Osteoblast (primary cell): Measurements from ENCODE around the gene ZNF804B. TPM values are rescaled to one million over a fixed set of nuclear protein-coding genes. Genes with fewer than 3 reads are reported as not detected.

Experiments
- DNase-seq: peaks from one replicate; pipeline ENCODE4 v3.0.0; 2011; ENCODE audit warnings: low spot score, mixed read lengths; ENCODE audit not compliant: insufficient read length; ENCODE audit errors: missing footprints
- H2AFZ ChIP-seq: 2 replicates; pipeline ENCODE4 v1.6.0; 2011; ENCODE audit warnings: mild to moderate bottlenecking, low read length
- H3K27ac ChIP-seq: 2 replicates; pipeline ENCODE4 v1.5.1; 2011; ENCODE audit warnings: mild to moderate bottlenecking, low read depth, low read length, moderate library complexity
- H3K27me3 ChIP-seq: 2 replicates; pipeline ENCODE4 v1.6.0; 2012; ENCODE audit warnings: mild to moderate bottlenecking, control low read depth, inconsistent platforms, low read length, moderate library complexity; ENCODE audit not compliant: insufficient read depth
- H3K36me3 ChIP-seq: 2 replicates; pipeline ENCODE4 v1.5.1; 2011; ENCODE audit warnings: mild to moderate bottlenecking, low read length, control low read depth, moderate library complexity; ENCODE audit not compliant: insufficient read depth
- H3K4me1 ChIP-seq: 2 replicates; pipeline ENCODE4 v1.5.1; 2011; ENCODE audit warnings: mild to moderate bottlenecking, low read length, control low read depth, moderate library complexity; ENCODE audit not compliant: insufficient read depth
- H3K4me2 ChIP-seq: 2 replicates; pipeline ENCODE4 v1.6.0; 2011; ENCODE audit warnings: mild to moderate bottlenecking, low read length; ENCODE audit not compliant: insufficient read depth
- H3K4me3 ChIP-seq: fragments of 200-600 bp; sonication (generic); 3 replicates; pipeline ENCODE4 v1.5.1; 2012; ENCODE audit warnings: mild to moderate bottlenecking, low read length, inconsistent platforms; ENCODE audit not compliant: insufficient read depth
- H3K79me2 ChIP-seq: 2 replicates; pipeline ENCODE4 v1.6.0; 2012; ENCODE audit warnings: mild to moderate bottlenecking, low read length, control low read depth, inconsistent platforms; ENCODE audit not compliant: insufficient read depth
- H3K9me3 ChIP-seq: 2 replicates; pipeline ENCODE4 v1.5.1; 2011; ENCODE audit warnings: low read depth, low read length, control low read depth
- H4K20me1 ChIP-seq: 2 replicates; pipeline ENCODE4 v1.6.0; 2012; ENCODE audit warnings: mild to moderate bottlenecking, low read length, control low read depth; ENCODE audit not compliant: insufficient read depth
- total RNA-seq: library from RNA; depleted of rRNA; stranded (reverse); fragments of >200 nt; gene quantifications from 2 replicates; pipeline ENCODE4 v1.2.3, GENCODE V29; 2012
- TF ChIP-seq, protein P1 (sequence below): IDR thresholded peaks from 2 replicates; pipeline ENCODE4 v1.5.1; 2011; ENCODE audit warnings: mild to moderate bottlenecking, low read depth, low read length, moderate library complexity; ENCODE audit errors: extremely low read depth

The ZNF804B gene
- total RNA-seq, 1 donor: not detected

DNA sequence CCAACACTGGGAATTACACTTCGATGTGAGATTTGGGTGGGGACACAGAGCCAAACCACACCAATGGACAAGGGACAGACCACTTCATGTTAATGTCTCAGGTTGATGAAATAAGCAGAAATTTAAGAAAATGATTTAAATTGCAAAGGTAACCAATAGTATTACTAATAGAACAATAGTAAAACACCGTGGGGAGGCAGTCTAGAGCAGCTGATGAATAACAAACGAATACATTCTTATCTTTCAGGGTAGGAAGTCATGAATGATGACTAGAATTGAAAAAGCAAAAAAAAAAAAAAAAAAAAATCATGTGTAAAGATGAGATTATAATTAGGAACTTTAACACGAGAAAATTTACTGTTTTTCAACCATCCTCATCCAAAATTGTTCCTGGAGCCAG lies 207.9 kb downstream of the ZNF804B start:
- H3K4me2 ChIP-seq: no peak overlapping the region
- DNase-seq: no peak
- no peaks in the 10 kb centered on the region for H3K27me3 ChIP-seq
- no peaks in the 10 kb centered on the region for H4K20me1 ChIP-seq
- TF ChIP-seq, protein P1, sequence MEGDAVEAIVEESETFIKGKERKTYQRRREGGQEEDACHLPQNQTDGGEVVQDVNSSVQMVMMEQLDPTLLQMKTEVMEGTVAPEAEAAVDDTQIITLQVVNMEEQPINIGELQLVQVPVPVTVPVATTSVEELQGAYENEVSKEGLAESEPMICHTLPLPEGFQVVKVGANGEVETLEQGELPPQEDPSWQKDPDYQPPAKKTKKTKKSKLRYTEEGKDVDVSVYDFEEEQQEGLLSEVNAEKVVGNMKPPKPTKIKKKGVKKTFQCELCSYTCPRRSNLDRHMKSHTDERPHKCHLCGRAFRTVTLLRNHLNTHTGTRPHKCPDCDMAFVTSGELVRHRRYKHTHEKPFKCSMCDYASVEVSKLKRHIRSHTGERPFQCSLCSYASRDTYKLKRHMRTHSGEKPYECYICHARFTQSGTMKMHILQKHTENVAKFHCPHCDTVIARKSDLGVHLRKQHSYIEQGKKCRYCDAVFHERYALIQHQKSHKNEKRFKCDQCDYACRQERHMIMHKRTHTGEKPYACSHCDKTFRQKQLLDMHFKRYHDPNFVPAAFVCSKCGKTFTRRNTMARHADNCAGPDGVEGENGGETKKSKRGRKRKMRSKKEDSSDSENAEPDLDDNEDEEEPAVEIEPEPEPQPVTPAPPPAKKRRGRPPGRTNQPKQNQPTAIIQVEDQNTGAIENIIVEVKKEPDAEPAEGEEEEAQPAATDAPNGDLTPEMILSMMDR: no peak
- no peak overlapping the region for H3K27ac ChIP-seq
- no peak overlapping the region for H3K4me3 ChIP-seq
- H3K4me1 ChIP-seq: no peaks in the 10 kb centered on the region
- no peaks in the 10 kb centered on the region for H3K79me2 ChIP-seq
- no peaks in the 10 kb centered on the region for H3K9me3 ChIP-seq
- H3K36me3 ChIP-seq: no peaks in the 10 kb centered on the region
- H2AFZ ChIP-seq: no peak overlapping the region

DNA sequence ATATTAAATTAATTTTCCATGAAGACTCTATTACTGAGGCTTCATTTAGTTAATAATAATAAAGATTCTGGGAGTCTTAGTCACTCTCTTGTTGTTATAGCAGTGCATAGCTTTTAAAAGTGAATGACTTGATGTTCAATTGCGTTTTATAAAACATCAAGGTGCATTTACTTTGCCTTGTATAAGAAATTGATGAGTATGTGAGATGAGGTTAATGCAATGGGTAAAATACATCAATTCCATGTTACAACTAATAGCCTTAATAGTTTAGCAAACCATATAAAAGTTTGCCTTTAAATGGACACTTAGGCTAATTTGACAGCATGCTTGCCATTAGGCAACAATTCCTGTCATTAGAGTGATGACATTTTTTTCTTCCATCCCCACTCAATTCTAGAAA lies 209.7 kb downstream of the ZNF804B start:
- no peak for DNase-seq
- no peak overlapping the region for H3K4me3 ChIP-seq
- no peaks in the 10 kb centered on the region for H4K20me1 ChIP-seq
- H3K27me3 ChIP-seq: no peaks in the 10 kb centered on the region
- H3K36me3 ChIP-seq: no peaks in the 10 kb centered on the region
- TF ChIP-seq, protein P1: no peak
- H3K27ac ChIP-seq: no peak overlapping the region
- no peaks in the 10 kb centered on the region for H3K9me3 ChIP-seq
- no peaks in the 10 kb centered on the region for H3K79me2 ChIP-seq
- no peak overlapping the region for H3K4me2 ChIP-seq
- no peak overlapping the region for H2AFZ ChIP-seq
- H3K4me1 ChIP-seq: no peaks in the 10 kb centered on the region

DNA sequence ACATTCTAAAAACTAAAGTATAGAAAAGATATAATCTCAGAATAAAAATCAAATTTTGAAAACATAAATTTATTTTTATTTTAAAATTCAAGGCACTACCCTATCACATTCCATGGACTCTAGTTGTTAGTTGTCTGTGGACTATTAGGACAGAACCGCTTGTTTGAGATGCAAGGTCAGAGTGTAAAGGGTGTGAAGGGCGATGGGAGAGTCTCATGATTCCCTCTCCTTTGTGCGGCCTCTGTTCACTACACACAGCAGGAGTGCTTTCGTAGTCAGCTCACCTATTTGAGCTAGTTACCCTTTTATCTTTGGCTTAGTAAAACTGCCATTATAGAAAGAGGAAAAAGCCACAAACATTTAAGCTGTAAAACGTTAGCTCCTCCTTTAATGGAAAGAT lies 225.8 kb downstream of the ZNF804B start:
- H3K79me2 ChIP-seq: no peaks in the 10 kb centered on the region
- H3K36me3 ChIP-seq: no peaks in the 10 kb centered on the region
- no peaks in the 10 kb centered on the region for H4K20me1 ChIP-seq
- no peak overlapping the region for H3K27ac ChIP-seq
- no peak overlapping the region for H3K4me2 ChIP-seq
- H3K9me3 ChIP-seq: peaks cover 3% of the 10 kb centered on the region
- H3K4me1 ChIP-seq: no peaks in the 10 kb centered on the region
- TF ChIP-seq, protein P1: no peak
- no peak overlapping the region for H2AFZ ChIP-seq
- no peaks in the 10 kb centered on the region for H3K27me3 ChIP-seq
- no peak for DNase-seq
- H3K4me3 ChIP-seq: no peak overlapping the region

DNA sequence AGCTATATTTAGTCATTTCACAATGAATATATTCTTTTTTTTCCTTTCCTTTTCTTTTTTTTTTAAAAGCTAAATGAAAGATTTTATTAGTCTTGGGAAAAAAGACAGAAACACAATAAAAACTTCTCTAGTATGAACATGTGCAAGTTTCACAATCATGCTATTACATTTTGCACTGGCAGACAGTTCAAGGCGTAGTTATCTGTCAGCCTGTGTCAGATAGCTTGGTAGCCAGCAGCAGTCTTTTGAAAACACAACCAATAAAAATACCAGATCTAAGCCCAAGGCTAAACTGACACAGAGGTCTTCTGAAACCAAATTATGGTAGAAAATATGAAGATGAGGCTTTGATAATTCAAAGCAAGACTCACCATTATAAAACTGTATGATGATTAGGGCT lies 241.8 kb downstream of the ZNF804B start:
- H3K79me2 ChIP-seq: no peaks in the 10 kb centered on the region
- no peak overlapping the region for H3K4me2 ChIP-seq
- no peaks in the 10 kb centered on the region for H3K4me1 ChIP-seq
- TF ChIP-seq, protein P1: no peak
- H2AFZ ChIP-seq: no peak overlapping the region
- DNase-seq: no peak
- H3K9me3 ChIP-seq: peaks cover 2% of the 10 kb centered on the region
- no peaks in the 10 kb centered on the region for H3K27me3 ChIP-seq
- H3K4me3 ChIP-seq: no peak overlapping the region
- no peaks in the 10 kb centered on the region for H4K20me1 ChIP-seq
- H3K27ac ChIP-seq: no peak overlapping the region
- no peaks in the 10 kb centered on the region for H3K36me3 ChIP-seq
